GM23338 (cell line): ENCODE measurements around the gene TYK2. TPM values are rescaled to one million over a fixed set of nuclear protein-coding genes. Genes with fewer than 3 reads are reported as not detected.

Experiments used
- ATAC-seq: fragments of 200-7000 bp; cut with Tn5 transposase; 3 replicates; pipeline ENCODE4 v1.9.1; 2020
- DNase-seq: peaks from one replicate; pipeline ENCODE4 v3.0.0-alpha.2; 2015; ENCODE audit warnings: low spot score
- H2AFZ ChIP-seq: fragments of 200-600 bp; sonication (generic); 2 replicates; pipeline ENCODE4 v1.8.0; 2016; ENCODE audit warnings: antibody characterized with exemption, mild to moderate bottlenecking, moderate library complexity
- H3F3A ChIP-seq: fragments of 200-600 bp; sonication (generic); replicated peaks from 2 replicates; pipeline ENCODE4 v1.8.0; 2017; ENCODE audit warnings: antibody characterized with exemption, mixed run types, low read depth
- H3K27ac ChIP-seq: fragments of 200-600 bp; sonication (generic); 2 replicates; pipeline ENCODE4 v1.6.1; 2016; ENCODE audit warnings: low read depth
- H3K27me3 ChIP-seq: fragments of 200-600 bp; sonication (generic); 2 replicates; pipeline ENCODE4 v1.8.0; 2016; ENCODE audit warnings: mild to moderate bottlenecking, mixed run types, moderate library complexity; ENCODE audit not compliant: insufficient read depth
- H3K36me3 ChIP-seq: fragments of 200-600 bp; sonication (generic); 2 replicates; pipeline ENCODE4 v1.8.0; 2016; ENCODE audit warnings: mild to moderate bottlenecking; ENCODE audit not compliant: insufficient read depth
- H3K4me1 ChIP-seq: fragments of 200-600 bp; sonication (generic); 2 replicates; pipeline ENCODE4 v1.8.0; 2016; ENCODE audit warnings: mild to moderate bottlenecking, moderate library complexity; ENCODE audit not compliant: insufficient read depth
- H3K4me2 ChIP-seq: fragments of 200-600 bp; sonication (generic); 2 replicates; pipeline ENCODE4 v1.7.1; 2017; ENCODE audit warnings: mixed run types
- H3K4me3 ChIP-seq: fragments of 200-600 bp; sonication (generic); 2 replicates; pipeline ENCODE4 v1.6.1; 2016; ENCODE audit warnings: mixed run types
- H3K79me2 ChIP-seq: fragments of 200-600 bp; sonication (generic); replicated peaks from 2 replicates; pipeline ENCODE4 v1.8.0; 2017; ENCODE audit warnings: mild to moderate bottlenecking; ENCODE audit not compliant: insufficient read depth
- H3K9me2 ChIP-seq: fragments of 200-600 bp; sonication (generic); 2 replicates; pipeline ENCODE4 v1.8.0; 2017; ENCODE audit not compliant: insufficient read depth
- H4K20me1 ChIP-seq: fragments of 200-600 bp; sonication (generic); replicated peaks from 2 replicates; pipeline ENCODE4 v1.8.0; 2017; ENCODE audit warnings: mild to moderate bottlenecking; ENCODE audit not compliant: insufficient read depth
- H3K27ac Mint-ChIP-seq: 2 replicates; pipeline ENCODE4 v1.8.0; 2020; ENCODE audit warnings: inconsistent platforms, mild to moderate bottlenecking, moderate library complexity, mixed read lengths
- H3K27me3 Mint-ChIP-seq: 3 replicates; pipeline ENCODE4 v1.8.0; 2022; ENCODE audit warnings: low read depth, mild to moderate bottlenecking, moderate library complexity, mixed read lengths, inconsistent platforms; ENCODE audit not compliant: insufficient read depth, poor library complexity
- H3K36me3 Mint-ChIP-seq: 3 replicates; pipeline ENCODE4 v1.8.0; 2021; ENCODE audit warnings: low read depth, mild to moderate bottlenecking, inconsistent platforms, moderate library complexity, mixed read lengths
- H3K4me1 Mint-ChIP-seq: 3 replicates; pipeline ENCODE4 v1.8.0; 2020; ENCODE audit warnings: mild to moderate bottlenecking, inconsistent platforms, mixed read lengths
- H3K4me3 Mint-ChIP-seq: 3 replicates; pipeline ENCODE4 v1.8.0; 2021; ENCODE audit warnings: moderate library complexity, mild to moderate bottlenecking, inconsistent platforms, mixed read lengths
- H3K9me3 Mint-ChIP-seq: 3 replicates; pipeline ENCODE4 v1.8.0; 2020; ENCODE audit warnings: moderate library complexity, mild to moderate bottlenecking, inconsistent platforms, mixed read lengths
- CREB1 ChIP-seq: fragments of 250-450 bp; sonication (Bioruptor Pico); IDR thresholded peaks from 2 replicates; pipeline ENCODE4 v1.5.0; 2020; ENCODE audit warnings: low read depth, mild to moderate bottlenecking, moderate library complexity
- POLR2AphosphoS5 ChIP-seq: IDR thresholded peaks from 2 replicates; pipeline ENCODE4 v1.6.1; 2016; ENCODE audit warnings: antibody characterized with exemption, low read depth
- REST ChIP-seq: IDR thresholded peaks from one replicate; pipeline ENCODE4 v1.6.1; 2018; ENCODE audit warnings: antibody characterized with exemption; ENCODE audit not compliant: unreplicated experiment
- STAT1 ChIP-seq: IDR thresholded peaks from one replicate; pipeline ENCODE4 v1.6.1; 2016; ENCODE audit warnings: antibody characterized with exemption; ENCODE audit not compliant: unreplicated experiment
- ZNF114 ChIP-seq: fragments of 250-450 bp; sonication (Bioruptor Pico); IDR thresholded peaks from 2 replicates; pipeline ENCODE4 v1.5.0; 2020; ENCODE audit warnings: mild to moderate bottlenecking, moderate library complexity
- ZNF462 ChIP-seq: fragments of 250-450 bp; sonication (Bioruptor Pico); IDR thresholded peaks from 2 replicates; pipeline ENCODE4 v1.5.0; 2020; ENCODE audit warnings: mild to moderate bottlenecking, moderate library complexity
- polyA plus RNA-seq: library from polyadenylated mRNA; unstranded; fragments of >200 nt; fragmentation: Nextera tagmentation; extraction: Ambion mirVana; gene quantifications from 2 replicates; pipeline ENCODE4 v1.2.1, GENCODE V29; 2016
- total RNA-seq: library from RNA; depleted of rRNA; stranded (reverse); fragments of >200 nt; shearing (Covaris generic); gene quantifications from 2 replicates; pipeline ENCODE4 v1.2.3, GENCODE V29; 2014

The TYK2 gene
- total and polyA plus RNA-seq, 2 experiments from 2014 or later, result 29.1 to 30.7 TPM

- no peak within 1 kb of the TSS for H3K27ac ChIP-seq
- Mint-ChIP-seq H3K4me3 (no peak within 1 kb of the TSS), H3K4me1 (peaks cover 16% of the 10 kb centered on the region), H3K27me3 (peaks cover 11% of the 10 kb centered on the region), H3K36me3 (no peaks in the 10 kb centered on the region), H3K9me3 (no peaks in the 10 kb centered on the region; the same call in 2 of the 3 replicates), H3K27ac (peak within 1 kb of the TSS; percentile 63; the same call in 1 of the 2 replicates)
- no peaks in the 10 kb centered on the region for H3K79me2 ChIP-seq
- no peaks in the 10 kb centered on the region for H3K27me3 ChIP-seq
- H3K9me2 ChIP-seq, result no peaks in the 10 kb centered on the region
- DNase-seq, result no peak
- H2AFZ ChIP-seq, result peak within 1 kb of the TSS; percentile 81
- TF ChIP-seq ZNF114 (no peak), POLR2AphosphoS5 (no peak), ZNF462 (CRISPR knock-in tag) (no peak), STAT1 (no peak), REST (no peak), CREB1 (CRISPR knock-in tag) (no peak)
- H3K4me3 ChIP-seq, result no peak within 1 kb of the TSS
- peaks cover 20% of the 10 kb centered on the region; the same call in 1 of the 2 replicates for H3K4me1 ChIP-seq
- peak within 1 kb of the TSS; percentile 62 for H3K4me2 ChIP-seq
- H3K36me3 ChIP-seq, result no peaks in the 10 kb centered on the region
- H3F3A ChIP-seq, result peaks cover 6% of the 10 kb centered on the region; the same call in 1 of the 2 replicates
- no peak; the same call in 2 of the 3 replicates for ATAC-seq
- H4K20me1 ChIP-seq, result no peaks in the 10 kb centered on the region
Measured at GRCh38 chr19:10339380-10339960, 40.9 kb downstream of the TYK2 start, which contains the start of gene ICAM3. Gene ICAM3 (minus strand): TSS chr19:10339624. CDS start chr19:10339614, 10 bp downstream.
